GM23248 (cell line): ENCODE measurements around the gene IL1RAPL1. TPM values are rescaled to one million over a fixed set of nuclear protein-coding genes. Genes with fewer than 3 reads are reported as not detected.

Experiments used
- DNase-seq: peaks from one replicate; pipeline ENCODE4 v3.0.0-alpha.2; 2015
- H2AFZ ChIP-seq: fragments of 200-600 bp; sonication (generic); 2 replicates; pipeline ENCODE4 v1.6.1; 2016; ENCODE audit warnings: antibody characterized with exemption
- H3F3A ChIP-seq: fragments of 200-600 bp; sonication (generic); 2 replicates; pipeline ENCODE4 v1.6.1; 2016; ENCODE audit warnings: mild to moderate bottlenecking, antibody characterized with exemption, mixed run types; ENCODE audit not compliant: insufficient read depth
- H3K27ac ChIP-seq: fragments of 200-600 bp; sonication (generic); 2 replicates; pipeline ENCODE4 v1.5.1; 2016; ENCODE audit warnings: mild to moderate bottlenecking
- H3K27me3 ChIP-seq: fragments of 200-600 bp; sonication (generic); replicated peaks from 2 replicates; pipeline ENCODE4 v1.6.1; 2016; ENCODE audit warnings: mild to moderate bottlenecking; ENCODE audit not compliant: insufficient read depth
- H3K36me3 ChIP-seq: fragments of 200-600 bp; sonication (generic); 2 replicates; pipeline ENCODE4 v1.6.1; 2016; ENCODE audit warnings: low read depth, mild to moderate bottlenecking
- H3K4me1 ChIP-seq: fragments of 200-600 bp; sonication (generic); 2 replicates; pipeline ENCODE4 v1.6.1; 2016; ENCODE audit warnings: mild to moderate bottlenecking; ENCODE audit not compliant: insufficient read depth
- H3K4me2 ChIP-seq: fragments of 200-600 bp; sonication (generic); one replicate; pipeline ENCODE4 v1.6.1; 2016; ENCODE audit warnings: mild to moderate bottlenecking; ENCODE audit not compliant: unreplicated experiment
- H3K4me3 ChIP-seq: fragments of 200-600 bp; sonication (generic); 2 replicates; pipeline ENCODE4 v1.5.1; 2016; ENCODE audit warnings: mild to moderate bottlenecking
- H3K79me2 ChIP-seq: fragments of 200-600 bp; sonication (generic); 2 replicates; pipeline ENCODE4 v1.6.1; 2016; ENCODE audit warnings: mild to moderate bottlenecking; ENCODE audit not compliant: insufficient read depth
- H3K9ac ChIP-seq: fragments of 200-600 bp; sonication (generic); 2 replicates; pipeline ENCODE4 v1.6.1; 2016; ENCODE audit warnings: mild to moderate bottlenecking
- H3K9me2 ChIP-seq: fragments of 200-600 bp; sonication (generic); 2 replicates; pipeline ENCODE4 v1.6.1; 2016; ENCODE audit warnings: mixed run types, mild to moderate bottlenecking, moderate library complexity; ENCODE audit not compliant: insufficient read depth
- H3K9me3 ChIP-seq: fragments of 200-600 bp; sonication (generic); one replicate; pipeline ENCODE4 v1.6.1; 2017; ENCODE audit warnings: low read depth
- H4K20me1 ChIP-seq: fragments of 200-600 bp; sonication (generic); 2 replicates; pipeline ENCODE4 v1.6.0; 2016; ENCODE audit not compliant: insufficient read depth
- EZH2 ChIP-seq: fragments of 200-600 bp; sonication (generic); IDR thresholded peaks from 2 replicates; pipeline ENCODE4 v1.6.1; 2018; ENCODE audit warnings: antibody characterized with exemption, mild to moderate bottlenecking; ENCODE audit not compliant: insufficient read depth, poor library complexity, severe bottlenecking
- EZH2phosphoT487 ChIP-seq: fragments of 200-600 bp; sonication (generic); IDR thresholded peaks from 2 replicates; pipeline ENCODE4 v1.6.1; 2018; ENCODE audit warnings: antibody characterized with exemption, moderate library complexity, mild to moderate bottlenecking, low read depth; ENCODE audit not compliant: insufficient read depth
- WGBS, 2 experiments: methylation state at CpG; one replicate each; pipeline ENCODE4 v1.1.6; 2015 to 2017; ENCODE audit warnings: low lambda C conversion rate in 2 of 2, low coverage in 1 of 2; ENCODE audit errors: missing lambda C conversion rate in 2 of 2; 5-methylcytosine and 5-hydroxymethylcytosine counted together
- in situ Hi-C: fragments of 300-500 bp; cut with MboI; formaldehyde crosslinking; loops from 2 replicates; pipeline ENCODE4 v1.15.0; 2020
- polyA plus RNA-seq: library from polyadenylated mRNA; unstranded; fragments of >200 nt; fragmentation: Nextera tagmentation; extraction: Ambion mirVana; gene quantifications from 2 replicates; pipeline ENCODE4 v1.2.1, GENCODE V29; 2016
- total RNA-seq: library from RNA; depleted of rRNA; stranded (reverse); fragments of >200 nt; shearing (Covaris generic); gene quantifications from 2 replicates; pipeline ENCODE4 v1.2.3, GENCODE V29; 2014

Gene IL1RAPL1
- total and polyA plus RNA-seq, 2 experiments from 2014 or later = not detected

DNA sequence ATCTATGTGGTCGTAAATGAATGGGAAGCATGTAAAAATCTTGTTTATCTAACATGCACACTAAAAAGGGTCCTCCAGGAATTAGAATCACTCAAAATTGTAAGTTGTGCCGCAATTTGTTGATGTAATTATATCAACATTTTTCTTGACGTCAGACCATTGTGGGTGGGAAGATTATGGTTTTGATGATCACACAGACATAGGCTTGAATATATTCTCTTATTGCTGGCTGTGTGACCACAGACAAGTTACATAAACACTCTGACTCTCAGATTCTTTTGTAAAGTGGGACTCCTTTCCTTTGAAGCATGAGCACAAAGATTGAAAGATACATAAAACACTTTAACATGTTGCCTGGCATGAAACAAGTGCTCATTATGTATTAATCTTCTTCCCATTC, 51.5 kb downstream of the IL1RAPL1 start:
- no peak for DNase-seq
- no peaks in the 10 kb centered on the region for H3K4me1 ChIP-seq
- no peaks in the 10 kb centered on the region for H3K79me2 ChIP-seq
- no peak overlapping the region for H2AFZ ChIP-seq
- H3K36me3 ChIP-seq = no peaks in the 10 kb centered on the region
- TF ChIP-seq EZH2phosphoT487 = no peak
- no peak for TF ChIP-seq EZH2
- H3F3A ChIP-seq = no peaks in the 10 kb centered on the region
- no peak overlapping the region for H3K4me2 ChIP-seq
- no peak overlapping the region for H3K27ac ChIP-seq
- no peaks in the 10 kb centered on the region for H3K9me2 ChIP-seq
- WGBS, 2 experiments = 23 to 28% methylated on average over 3 of the region's 3 CpGs
- H3K4me3 ChIP-seq = no peak overlapping the region
- no peak overlapping the region for H3K9ac ChIP-seq
- no peaks in the 10 kb centered on the region for H3K9me3 ChIP-seq
- H4K20me1 ChIP-seq = no peaks in the 10 kb centered on the region
- in situ Hi-C loops = no loop called here
- H3K27me3 ChIP-seq = no peaks in the 10 kb centered on the region

DNA sequence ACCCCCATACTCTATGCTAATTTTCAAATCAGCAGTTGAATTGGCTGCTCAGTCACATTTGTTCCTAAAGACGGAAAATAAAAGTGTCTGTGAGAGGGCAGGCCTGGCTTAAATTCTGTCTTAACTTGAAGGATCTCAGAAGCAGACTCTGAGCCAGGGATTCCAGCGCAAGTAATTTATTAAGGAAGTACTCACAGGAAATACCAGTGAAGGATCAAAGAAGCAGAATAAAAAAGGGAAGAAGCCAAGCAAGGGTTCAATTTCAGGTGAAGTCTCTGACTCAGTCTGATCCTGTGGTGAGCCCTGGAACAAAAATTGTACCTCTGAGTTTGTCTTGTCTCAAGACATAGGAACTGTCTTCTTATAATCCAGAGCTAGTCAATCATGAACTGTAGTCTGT, 52.2 kb downstream of the IL1RAPL1 start:
- WGBS, 2 experiments = 0% methylated on average over 2 of the region's 2 CpGs
- no peak overlapping the region for H3K4me2 ChIP-seq
- H3K27ac ChIP-seq = no peak overlapping the region

DNA sequence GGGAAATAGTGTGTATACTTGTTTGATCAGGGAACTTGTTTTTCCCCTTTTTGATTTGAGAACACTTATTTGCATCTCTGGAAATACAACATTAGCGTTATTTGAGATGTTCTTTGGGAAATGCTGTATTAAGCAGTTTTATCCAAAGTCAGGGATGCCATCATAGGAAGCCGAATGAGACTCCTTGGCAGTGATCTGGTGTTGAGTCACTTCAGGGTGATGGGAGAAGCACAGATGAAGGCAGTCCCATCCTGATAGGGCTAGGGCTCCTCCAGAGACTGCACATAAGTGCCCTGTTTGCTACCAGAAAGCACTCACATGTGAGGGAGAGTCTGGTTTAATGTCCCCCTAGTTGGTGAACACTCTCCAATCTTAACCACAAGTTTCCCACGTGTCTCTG, 62.3 kb downstream of the IL1RAPL1 start:
- WGBS, 2 experiments = 2 to 3% methylated on average over 3 of the region's 3 CpGs
- H3K27ac ChIP-seq = no peak overlapping the region
- H3F3A ChIP-seq = no peaks in the 10 kb centered on the region
- no peak overlapping the region for H3K4me3 ChIP-seq
- in situ Hi-C loops = no loop called here
- H3K9ac ChIP-seq = no peak overlapping the region
- H2AFZ ChIP-seq = no peak overlapping the region
- TF ChIP-seq EZH2phosphoT487 (no peak), EZH2 (no peak)
- H3K4me1 ChIP-seq = no peaks in the 10 kb centered on the region
- no peaks in the 10 kb centered on the region for H3K27me3 ChIP-seq
- H4K20me1 ChIP-seq = no peaks in the 10 kb centered on the region
- H3K9me3 ChIP-seq = no peaks in the 10 kb centered on the region
- DNase-seq = no peak
- H3K79me2 ChIP-seq = no peaks in the 10 kb centered on the region
- no peak overlapping the region for H3K4me2 ChIP-seq
- no peaks in the 10 kb centered on the region for H3K36me3 ChIP-seq
- no peaks in the 10 kb centered on the region for H3K9me2 ChIP-seq

More for the DNA sequence above, 52.2 kb downstream of the IL1RAPL1 start:
- Histone ChIP-seq H3K79me2 (no peaks in the 10 kb centered on the region), H3K36me3 (no peaks in the 10 kb centered on the region), H3K9me2 (no peaks in the 10 kb centered on the region), H3K4me1 (no peaks in the 10 kb centered on the region), H3K9me3 (no peaks in the 10 kb centered on the region), H3K4me3 (no peak overlapping the region), H3K9ac (no peak overlapping the region), H4K20me1 (no peaks in the 10 kb centered on the region), H3F3A (no peaks in the 10 kb centered on the region), H2AFZ (no peak overlapping the region), H3K27me3 (no peaks in the 10 kb centered on the region)
- in situ Hi-C loops = no loop called here
- DNase-seq = no peak
- TF ChIP-seq EZH2 (no peak), EZH2phosphoT487 (no peak)

DNA sequence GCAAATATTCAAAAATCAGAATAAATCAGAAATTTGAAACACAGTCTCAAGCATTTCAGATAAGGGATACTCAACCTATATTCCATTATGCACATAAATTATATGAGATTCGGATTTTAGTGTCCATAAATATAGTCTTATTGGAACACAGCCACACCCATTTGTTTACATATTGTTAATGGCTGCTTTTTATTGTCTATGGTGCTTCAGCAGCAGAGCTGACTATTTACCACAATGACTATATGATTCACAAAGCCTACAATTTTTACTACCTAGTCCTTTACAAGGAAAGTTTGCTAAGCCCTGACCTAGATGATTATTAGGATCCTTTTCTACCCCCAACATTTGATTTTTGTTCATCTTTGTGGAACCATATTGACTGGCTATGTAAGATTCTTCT, 63.9 kb downstream of the IL1RAPL1 start:
- in situ Hi-C loops = no loop called here
- WGBS, 2 experiments = 0% methylated on average over 1 of the region's 1 CpG
- no peaks in the 10 kb centered on the region for H4K20me1 ChIP-seq

DNA sequence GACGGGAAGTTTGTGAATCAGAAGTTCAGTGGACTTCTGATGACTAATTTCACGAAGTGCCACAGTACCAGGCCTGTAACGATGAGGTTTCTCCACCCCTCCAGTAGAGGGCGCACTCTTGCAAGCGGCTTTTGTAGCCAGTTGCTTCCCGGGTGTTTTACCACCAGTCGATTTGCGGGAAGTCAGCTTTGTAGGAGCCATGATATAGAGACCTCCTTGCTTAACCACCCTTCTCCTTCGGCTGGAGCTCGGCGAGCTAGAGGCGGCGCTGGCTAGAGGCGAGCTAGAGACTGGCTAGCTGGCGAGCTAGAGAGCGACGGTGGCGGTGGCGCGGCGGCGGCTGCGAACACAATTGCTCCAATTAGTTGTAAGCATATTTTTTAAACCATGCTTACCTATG, 72.0 kb downstream of the IL1RAPL1 start:
- no peak overlapping the region for H2AFZ ChIP-seq
- no peak overlapping the region for H3K27ac ChIP-seq
- no peaks in the 10 kb centered on the region for H4K20me1 ChIP-seq
- no peaks in the 10 kb centered on the region for H3F3A ChIP-seq
- no peaks in the 10 kb centered on the region for H3K9me3 ChIP-seq
- no peaks in the 10 kb centered on the region for H3K79me2 ChIP-seq
- no peak for DNase-seq
- H3K4me3 ChIP-seq = no peak overlapping the region
- no peaks in the 10 kb centered on the region for H3K27me3 ChIP-seq
- in situ Hi-C loops = no loop called here
- H3K4me2 ChIP-seq = no peak overlapping the region
- no peaks in the 10 kb centered on the region for H3K4me1 ChIP-seq
- 72% methylated on average over 21 to 23 of the region's 23 CpGs for WGBS, 2 experiments
- TF ChIP-seq EZH2phosphoT487 = no peak
- TF ChIP-seq EZH2 = no peak
- no peak overlapping the region for H3K9ac ChIP-seq
- no peaks in the 10 kb centered on the region for H3K9me2 ChIP-seq
- H3K36me3 ChIP-seq = no peaks in the 10 kb centered on the region

More for the DNA sequence above, 63.9 kb downstream of the IL1RAPL1 start:
- Histone ChIP-seq H3K27me3 (no peaks in the 10 kb centered on the region), H3K9ac (no peak overlapping the region), H3K9me3 (no peaks in the 10 kb centered on the region), H2AFZ (no peak overlapping the region), H3K4me3 (no peak overlapping the region), H3K4me2 (no peak overlapping the region), H3K27ac (no peak overlapping the region), H3K4me1 (no peaks in the 10 kb centered on the region), H3K9me2 (no peaks in the 10 kb centered on the region), H3K36me3 (no peaks in the 10 kb centered on the region), H3F3A (no peaks in the 10 kb centered on the region), H3K79me2 (no peaks in the 10 kb centered on the region)
- no peak for TF ChIP-seq EZH2
- no peak for TF ChIP-seq EZH2phosphoT487
- DNase-seq = no peak
